ENCODE data around the gene DYRK1A. TPM values are rescaled to one million over a fixed set of nuclear protein-coding genes. Genes with fewer than 3 reads are reported as not detected.

DYRK1A gene
- total and polyA plus RNA-seq, 5 donors: 28.4 to 76.9 (median 70.5) TPM

GRCh38 chr21:37421306-37421705 lies 54.7 kb downstream of the DYRK1A start:
- no peak for ATAC-seq
- H3K9me3 ChIP-seq (ENCODE audit: control insufficient read depth, low read length): no peaks in the 10 kb centered on the region
- H3K4me3 ChIP-seq (ENCODE audit: low read length): no peak overlapping the region
- peaks cover 6% of the 10 kb centered on the region for H3K4me1 ChIP-seq (ENCODE audit: control insufficient read depth, insufficient read depth, low read length)
- WGBS: 96% methylated on average over 8 of the region's 8 CpGs
- no peak for DNase-seq
- H3K27me3 ChIP-seq (ENCODE audit: control insufficient read depth, insufficient read depth): no peaks in the 10 kb centered on the region
- intact Hi-C loops (cut with DNase I): no loop called here
- no peak overlapping the region for H3K27ac ChIP-seq (ENCODE audit: low read length)

GRCh38 chr21:37422382-37422781 lies 55.8 kb downstream of the DYRK1A start:
- no peak overlapping the region for H3K27ac ChIP-seq (ENCODE audit: low read length)
- ATAC-seq (no peak), DNase-seq (no peak)
- peaks cover 6% of the 10 kb centered on the region for H3K4me1 ChIP-seq (ENCODE audit: control insufficient read depth, insufficient read depth, low read length)
- no peaks in the 10 kb centered on the region for H3K9me3 ChIP-seq (ENCODE audit: control insufficient read depth, low read length)
- intact Hi-C loops (cut with DNase I): no loop called here
- WGBS: 98% methylated on average over 1 of the region's 1 CpG
- no peaks in the 10 kb centered on the region for H3K27me3 ChIP-seq (ENCODE audit: control insufficient read depth, insufficient read depth)
- no peak overlapping the region for H3K4me3 ChIP-seq (ENCODE audit: low read length)

- no peak for ATAC-seq
- peak overlapping the region; percentile 27 for H3K27ac ChIP-seq (ENCODE audit: low read length)
- intact Hi-C loops (cut with DNase I): no loop called here
- H3K4me1 ChIP-seq (ENCODE audit: control insufficient read depth, insufficient read depth, low read length): peaks cover 4% of the 10 kb centered on the region
- H3K27me3 ChIP-seq (ENCODE audit: control insufficient read depth, insufficient read depth): no peaks in the 10 kb centered on the region
- 42% methylated on average over 2 of the region's 2 CpGs for WGBS
- H3K9me3 ChIP-seq (ENCODE audit: control insufficient read depth, low read length): no peaks in the 10 kb centered on the region
- no peak for DNase-seq
- no peak overlapping the region for H3K4me3 ChIP-seq (ENCODE audit: low read length)
Measured at GRCh38 chr21:37423103-37423502, 56.5 kb downstream of the DYRK1A start.

- intact Hi-C loops (cut with DNase I): no loop called here
- no peaks in the 10 kb centered on the region for H3K27me3 ChIP-seq (ENCODE audit: control insufficient read depth, insufficient read depth)
- H3K27ac ChIP-seq (ENCODE audit: low read length): no peak overlapping the region
- DNase-seq: no peak
- peaks cover 6% of the 10 kb centered on the region for H3K4me1 ChIP-seq (ENCODE audit: control insufficient read depth, insufficient read depth, low read length)
- WGBS: 34% methylated on average over 1 of the region's 1 CpG
- no peaks in the 10 kb centered on the region for H3K9me3 ChIP-seq (ENCODE audit: control insufficient read depth, low read length)
- H3K4me3 ChIP-seq (ENCODE audit: low read length): no peak overlapping the region
- no peak for ATAC-seq
Measured at GRCh38 chr21:37424396-37424795, 57.8 kb downstream of the DYRK1A start.

GRCh38 chr21:37425001-37425400 lies 58.4 kb downstream of the DYRK1A start:
- DNase-seq: no peak
- Histone ChIP-seq H3K27me3 (ENCODE audit: control insufficient read depth, insufficient read depth) (no peaks in the 10 kb centered on the region), H3K4me3 (ENCODE audit: low read length) (no peak overlapping the region), H3K9me3 (ENCODE audit: control insufficient read depth, low read length) (no peaks in the 10 kb centered on the region), H3K27ac (ENCODE audit: low read length) (peak overlapping the region; percentile 7), H3K4me1 (ENCODE audit: control insufficient read depth, insufficient read depth, low read length) (peaks cover 6% of the 10 kb centered on the region)
- WGBS: 34% methylated on average over 3 of the region's 3 CpGs
- intact Hi-C loops (cut with DNase I): no loop called here
- peak in 1 of 2 donors; percentile 41 for ATAC-seq

- intact Hi-C loops (cut with DNase I): no loop called here
- no peak for ATAC-seq
- no peak overlapping the region for H3K27ac ChIP-seq (ENCODE audit: low read length)
Measured at GRCh38 chr21:37425684-37426083, 59.1 kb downstream of the DYRK1A start.

GRCh38 chr21:37427221-37427620 lies 60.6 kb downstream of the DYRK1A start:
- intact Hi-C loops (cut with DNase I): no loop called here
- H3K27ac ChIP-seq (ENCODE audit: low read length): no peak overlapping the region
- no peaks in the 10 kb centered on the region for H3K9me3 ChIP-seq (ENCODE audit: control insufficient read depth, low read length)
- H3K27me3 ChIP-seq (ENCODE audit: control insufficient read depth, insufficient read depth): no peaks in the 10 kb centered on the region
- no peak overlapping the region for H3K4me3 ChIP-seq (ENCODE audit: low read length)
- no peak for DNase-seq
- H3K4me1 ChIP-seq (ENCODE audit: control insufficient read depth, insufficient read depth, low read length): peaks cover 13% of the 10 kb centered on the region
- no peak for ATAC-seq
- 98% methylated on average over 6 of the region's 6 CpGs for WGBS

More at GRCh38 chr21:37425684-37426083, 59.1 kb downstream of the DYRK1A start:
- peaks cover 9% of the 10 kb centered on the region for H3K4me1 ChIP-seq (ENCODE audit: control insufficient read depth, insufficient read depth, low read length)
- no peaks in the 10 kb centered on the region for H3K27me3 ChIP-seq (ENCODE audit: control insufficient read depth, insufficient read depth)
- WGBS: 82% methylated on average over 2 of the region's 2 CpGs
- H3K4me3 ChIP-seq (ENCODE audit: low read length): no peak overlapping the region
- no peaks in the 10 kb centered on the region for H3K9me3 ChIP-seq (ENCODE audit: control insufficient read depth, low read length)
- no peak for DNase-seq

- DNase-seq (no peak), ATAC-seq (peak in 1 of 2 donors; percentile 11)
- Histone ChIP-seq H3K4me3 (ENCODE audit: low read length) (no peak overlapping the region), H3K27me3 (ENCODE audit: control insufficient read depth, insufficient read depth) (no peaks in the 10 kb centered on the region), H3K4me1 (ENCODE audit: control insufficient read depth, insufficient read depth, low read length) (peaks cover 13% of the 10 kb centered on the region), H3K27ac (ENCODE audit: low read length) (no peak overlapping the region), H3K9me3 (ENCODE audit: control insufficient read depth, low read length) (no peaks in the 10 kb centered on the region)
- intact Hi-C loops (cut with DNase I): no loop called here
- WGBS: 87% methylated on average over 7 of the region's 7 CpGs
Measured at GRCh38 chr21:37429356-37429755, 62.8 kb downstream of the DYRK1A start.

- Histone ChIP-seq H3K9me3 (ENCODE audit: control insufficient read depth, low read length) (no peaks in the 10 kb centered on the region), H3K4me3 (ENCODE audit: low read length) (no peak overlapping the region), H3K27me3 (ENCODE audit: control insufficient read depth, insufficient read depth) (no peaks in the 10 kb centered on the region), H3K27ac (ENCODE audit: low read length) (peak overlapping the region; percentile 53), H3K4me1 (ENCODE audit: control insufficient read depth, insufficient read depth, low read length) (peaks cover 14% of the 10 kb centered on the region)
- no peak for DNase-seq
- intact Hi-C loops (cut with DNase I): no loop called here
- ATAC-seq: peak; percentile 25 to 67
- 79% methylated on average over 6 of the region's 6 CpGs for WGBS
Measured at GRCh38 chr21:37430184-37430821, 63.7 kb downstream of the DYRK1A start.

GRCh38 chr21:37431243-37431642 lies 64.7 kb downstream of the DYRK1A start:
- peak overlapping the region; percentile 41 for H3K27ac ChIP-seq (ENCODE audit: low read length)

GRCh38 chr21:37432710-37433455 lies 66.3 kb downstream of the DYRK1A start:
- intact Hi-C loops (cut with DNase I): no loop called here
- Histone ChIP-seq H3K4me3 (ENCODE audit: low read length) (no peak overlapping the region), H3K9me3 (ENCODE audit: control insufficient read depth, low read length) (no peaks in the 10 kb centered on the region), H3K27ac (ENCODE audit: low read length) (no peak overlapping the region), H3K4me1 (ENCODE audit: control insufficient read depth, insufficient read depth, low read length) (peaks cover 14% of the 10 kb centered on the region), H3K27me3 (ENCODE audit: control insufficient read depth, insufficient read depth) (no peaks in the 10 kb centered on the region)
- ATAC-seq (no peak), DNase-seq (no peak)
- 88% methylated on average over 5 of the region's 5 CpGs for WGBS

More at GRCh38 chr21:37431243-37431642, 64.7 kb downstream of the DYRK1A start:
- peaks cover 13% of the 10 kb centered on the region for H3K4me1 ChIP-seq (ENCODE audit: control insufficient read depth, insufficient read depth, low read length)
- H3K4me3 ChIP-seq (ENCODE audit: low read length): no peak overlapping the region
- intact Hi-C loops (cut with DNase I): no loop called here
- no peaks in the 10 kb centered on the region for H3K27me3 ChIP-seq (ENCODE audit: control insufficient read depth, insufficient read depth)
- H3K9me3 ChIP-seq (ENCODE audit: control insufficient read depth, low read length): no peaks in the 10 kb centered on the region
- ATAC-seq (no peak), DNase-seq (no peak)
- WGBS: 66% methylated on average over 4 of the region's 4 CpGs
